Gastroesophageal sphincter (tissue), 3 donors: ENCODE measurements around the gene SFXN2.

ENCODE experiments used
- CTCF ChIP-seq, 4 experiments: fragments of 200-600 bp in 2 of 4; fragments of 450-650 bp in 2 of 4; sonication (generic) in 1 of 4; IDR thresholded peaks; one replicate each; pipeline ENCODE4 v1.5.1; 2017 to 2019; ENCODE audit warnings: antibody characterized with exemption in 4 of 4, mild to moderate bottlenecking in 2 of 4, moderate library complexity in 2 of 4
- EP300 ChIP-seq: sonication (generic); formaldehyde crosslinking; IDR thresholded peaks from one replicate; pipeline ENCODE4 v1.6.1; 2017; ENCODE audit warnings: antibody characterized with exemption, mild to moderate bottlenecking
- POLR2A ChIP-seq, 2 donors: fragments of 450-650 bp; IDR thresholded peaks; one replicate each; pipeline ENCODE4 v1.6.1; 2017; ENCODE audit warnings: antibody characterized with exemption in 2 of 2, mild to moderate bottlenecking in 2 of 2, moderate library complexity in 1 of 2
- POLR2AphosphoS5 ChIP-seq: sonication (generic); formaldehyde crosslinking; IDR thresholded peaks from one replicate; pipeline ENCODE4 v1.6.1; 2017; ENCODE audit warnings: antibody characterized with exemption

- TF ChIP-seq CTCF (IDR thresholded peaks at IDR 0.05) (peak in 3 of 4 experiments; percentile 43 to 63 (median 51)), POLR2A (IDR thresholded peaks at IDR 0.05) (peak; percentile 46 to 48), EP300 (no peak), POLR2AphosphoS5 (peak; percentile 77)
These were observed 419 bp upstream of the SFXN2 start, which contains the start of gene ARL3 for GRCh38 chr10:102713814-102714620.
